Thyroid gland (tissue), 4 donors: ENCODE results near the gene CD46. TPM values are rescaled to one million over a fixed set of nuclear protein-coding genes. Genes with fewer than 3 reads are reported as not detected.

Experiments used
- DNase-seq, 2 donors: peaks; one replicate each; pipeline ENCODE4 v3.0.0-alpha.2; 2019
- H3K27ac ChIP-seq, 3 donors: fragments of 200-600 bp; sonication (generic); 1 replicate in 2 of 3; 2 replicates in 1 of 3; pipeline ENCODE4 v1.5.1; 2016 to 2019; ENCODE audit warnings: mild to moderate bottlenecking in 1 of 3, moderate library complexity in 1 of 3
- H3K27me3 ChIP-seq: fragments of 200-600 bp; sonication (generic); one replicate; pipeline ENCODE4 v1.5.1; 2019
- H3K36me3 ChIP-seq, 2 donors: fragments of 200-600 bp; sonication (generic); one replicate each; pipeline ENCODE4 v1.5.1; 2016 to 2019
- H3K4me1 ChIP-seq, 2 donors: fragments of 200-600 bp; sonication (generic); one replicate each; pipeline ENCODE4 v1.5.1; 2017 to 2019
- H3K4me3 ChIP-seq, 3 donors: fragments of 200-600 bp; sonication (generic); replicated peaks in 1 of 3; 1 replicate in 2 of 3; 2 replicates in 1 of 3; pipeline ENCODE4 v1.5.1; 2016; ENCODE audit warnings: mild to moderate bottlenecking in 1 of 3
- H3K9me3 ChIP-seq: fragments of 200-600 bp; sonication (generic); one replicate; pipeline ENCODE4 v1.5.1; 2017
- CTCF ChIP-seq, 6 experiments: fragments of 200-600 bp in 3 of 6; fragments of 450-650 bp in 3 of 6; sonication (generic) in 3 of 6; IDR thresholded peaks; one replicate each; pipeline ENCODE4 v1.5.1; 2016 to 2019; ENCODE audit warnings: antibody characterized with exemption in 6 of 6, mild to moderate bottlenecking in 2 of 6, inconsistent platforms in 1 of 6, moderate library complexity in 1 of 6
- POLR2A ChIP-seq, 2 donors: fragments of 450-650 bp; IDR thresholded peaks; one replicate each; pipeline ENCODE4 v1.6.1; 2017; ENCODE audit warnings: antibody characterized with exemption in 2 of 2, mild to moderate bottlenecking in 2 of 2, moderate library complexity in 1 of 2
- WGBS, 2 donors: methylation state at CpG; one replicate each; pipeline ENCODE4 v1.1.5; 2017; 5-methylcytosine and 5-hydroxymethylcytosine counted together
- intact Hi-C: fragments of 100-400 bp; cut with DNase I; formaldehyde crosslinking; loops from one replicate; pipeline ENCODE4 v1.15.1; 2023
- total RNA-seq, 4 donors: library from RNA; depleted of rRNA; stranded (reverse); fragments of >200 nt; gene quantifications; one replicate each; pipeline ENCODE4 v1.2.3, GENCODE V29; 2016

CD46 gene
- total RNA-seq, 4 donors from 2014 or later, result 135 to 275 (median 180) TPM

DNA sequence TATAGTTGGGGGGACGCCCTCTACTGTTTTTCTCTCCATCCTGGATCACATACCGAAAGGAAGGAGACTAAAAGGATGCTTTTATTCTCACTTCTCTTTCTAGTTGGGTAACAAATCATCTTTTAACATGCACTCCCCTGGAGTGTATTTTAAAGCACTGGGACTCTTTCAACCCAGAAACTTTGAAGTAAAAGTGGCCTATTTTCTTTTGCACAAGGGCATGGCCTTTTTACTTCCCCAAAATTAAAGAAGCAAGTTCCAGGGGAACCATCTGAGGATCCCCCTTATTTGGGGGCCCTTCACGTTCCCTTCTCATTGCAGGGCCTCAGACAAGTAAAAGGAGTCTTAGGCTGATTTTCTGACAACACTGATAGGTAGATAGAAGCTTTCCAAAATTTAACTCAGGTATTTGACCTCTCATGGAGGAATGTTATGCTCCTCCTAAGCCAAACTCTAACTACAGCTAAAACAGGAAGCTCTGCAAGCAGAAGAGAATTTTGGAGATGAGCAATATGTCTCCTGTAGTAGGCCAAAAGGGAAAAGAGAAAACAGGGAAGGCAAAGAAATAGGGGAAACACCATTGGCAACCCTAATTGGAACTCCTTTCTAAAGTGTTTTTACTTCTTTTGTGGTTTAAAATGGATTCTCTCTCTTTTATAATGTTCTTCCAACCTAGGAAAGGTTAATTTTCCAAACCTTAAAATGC is 8.9 kb upstream of the CD46 start:
- Histone ChIP-seq H3K27me3 (no peaks in the 10 kb centered on the region), H3K27ac (no peak overlapping the region), H3K4me3 (no peak overlapping the region), H3K4me1 (no peaks in the 10 kb centered on the region), H3K36me3 (no peaks in the 10 kb centered on the region), H3K9me3 (no peaks in the 10 kb centered on the region)
- no peak for TF ChIP-seq POLR2A (IDR thresholded peaks at IDR 0.05)
- no peak for TF ChIP-seq CTCF (IDR thresholded peaks at IDR 0.05)
- intact Hi-C loops, result no loop called here
- 85 to 96% methylated on average over 3 of the region's 3 CpGs for WGBS, 2 donors
- no peak for DNase-seq

DNA sequence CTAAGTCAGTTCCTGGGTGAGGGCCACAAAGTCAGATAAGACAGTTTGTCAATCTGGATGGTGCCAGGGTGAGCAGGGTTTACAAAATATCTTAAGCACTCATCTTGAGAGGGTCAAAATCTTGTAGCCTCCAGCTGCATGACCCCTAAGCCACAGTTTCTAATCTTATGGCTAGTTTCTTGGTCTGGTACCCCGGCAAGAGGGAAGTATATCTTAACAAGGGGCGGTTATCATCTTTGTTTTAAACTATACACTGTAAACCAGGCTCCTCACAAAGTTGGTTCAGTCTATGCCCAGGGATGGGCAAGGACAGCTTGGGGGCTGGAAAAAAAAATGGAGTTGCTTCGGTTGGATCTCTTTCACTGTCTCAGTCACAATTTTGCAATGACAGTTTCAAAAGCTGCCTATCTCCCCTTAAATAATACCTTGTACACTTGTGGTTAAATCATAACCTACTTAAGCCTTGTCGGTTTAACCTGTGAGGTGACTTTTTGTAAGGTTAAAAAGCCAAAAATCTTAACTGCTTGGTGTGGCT is 7.8 kb upstream of the CD46 start:
- 86 to 89% methylated on average over 4 of the region's 4 CpGs for WGBS, 2 donors
- intact Hi-C loops, result no loop called here
- no peaks in the 10 kb centered on the region for H3K36me3 ChIP-seq
- H3K27me3 ChIP-seq, result no peaks in the 10 kb centered on the region
- DNase-seq, result no peak
- no peaks in the 10 kb centered on the region for H3K4me1 ChIP-seq
- H3K9me3 ChIP-seq, result no peaks in the 10 kb centered on the region
- H3K27ac ChIP-seq, result no peak overlapping the region
- H3K4me3 ChIP-seq, result no peak overlapping the region
- no peak for TF ChIP-seq CTCF (IDR thresholded peaks at IDR 0.05)
- no peak for TF ChIP-seq POLR2A (IDR thresholded peaks at IDR 0.05)

- intact Hi-C loops, result no loop called here
- 78 to 93% methylated on average over 1 of the region's 1 CpG for WGBS, 2 donors
- Histone ChIP-seq H3K27me3 (no peaks in the 10 kb centered on the region), H3K9me3 (no peaks in the 10 kb centered on the region), H3K27ac (no peak overlapping the region), H3K4me1 (peaks cover 3 to 5% of the 10 kb centered on the region in 2 donors), H3K4me3 (no peak overlapping the region), H3K36me3 (no peaks in the 10 kb centered on the region)
- no peak for TF ChIP-seq POLR2A (IDR thresholded peaks at IDR 0.05)
- TF ChIP-seq CTCF (IDR thresholded peaks at IDR 0.05), result no peak
- no peak for DNase-seq
Measured at GRCh38 chr1:207745285-207745684, 6.6 kb upstream of the CD46 start.

- Histone ChIP-seq H3K4me1 (peaks cover 7 to 13% of the 10 kb centered on the region in 2 donors), H3K4me3 (no peak overlapping the region), H3K27ac (no peak overlapping the region), H3K27me3 (no peaks in the 10 kb centered on the region), H3K36me3 (no peaks in the 10 kb centered on the region), H3K9me3 (no peaks in the 10 kb centered on the region)
- WGBS, 2 donors, result 84% methylated on average over 6 of the region's 6 CpGs
- no peak for DNase-seq
- intact Hi-C loops, result no loop called here
- TF ChIP-seq POLR2A (IDR thresholded peaks at IDR 0.05) (no peak), CTCF (IDR thresholded peaks at IDR 0.05) (no peak)
Measured at GRCh38 chr1:207745839-207746767, 5.8 kb upstream of the CD46 start.
